ENCODE measurements around the gene ACO2. TPM values are rescaled to one million over a fixed set of nuclear protein-coding genes. Genes with fewer than 3 reads are reported as not detected.
"Not testable (repeated sequence)": the region's sequence is repeated elsewhere in the genome, so short reads cannot be mapped to it uniquely, and the experiment has no call there.

The ACO2 gene
- total and polyA plus RNA-seq, 4 donors = 39.5 to 60.7 (median 51.7) TPM

- peak overlapping the region in 1 of 2 donors; percentile 58 for H3K27ac ChIP-seq (ENCODE audit: low read depth in 1 of 2, low read length in 2 of 2)
- H3K9me3 ChIP-seq (ENCODE audit: control insufficient read depth, low read length) = no peaks in the 10 kb centered on the region
- peak; percentile 82 to 83 for DNase-seq
- intact Hi-C loops (cut with DNase I) = no loop called here
- no peaks in the 10 kb centered on the region for H3K4me1 ChIP-seq (ENCODE audit: control insufficient read depth in 1 of 2, insufficient read depth in 2 of 2, low read length in 2 of 2)
- H3K4me3 ChIP-seq (ENCODE audit: low read length in 2 of 2) = no peak overlapping the region
- peak; percentile 65 for ATAC-seq (ENCODE audit: low FRiP score)
- no peaks in the 10 kb centered on the region for H3K27me3 ChIP-seq (ENCODE audit: control insufficient read depth in 1 of 2, insufficient read depth in 2 of 2, low read length in 1 of 2)
- H3K36me3 ChIP-seq (ENCODE audit: control insufficient read depth in 1 of 2, insufficient read depth in 2 of 2, low read length in 1 of 2) = no peaks in the 10 kb centered on the region
- 38 to 44% methylated on average over 8 of the region's 8 CpGs for WGBS, 2 donors
These were observed 96.6 kb downstream of the ACO2 start for GRCh38 chr22:41565403-41566054.

- H3K4me1 ChIP-seq (ENCODE audit: control insufficient read depth in 1 of 2, insufficient read depth in 2 of 2, low read length in 2 of 2) = no peaks in the 10 kb centered on the region
- H3K27ac ChIP-seq (ENCODE audit: low read depth in 1 of 2, low read length in 2 of 2) = peak overlapping the region; percentile 42 to 44
- no peaks in the 10 kb centered on the region for H3K9me3 ChIP-seq (ENCODE audit: control insufficient read depth, low read length)
- H3K36me3 ChIP-seq (ENCODE audit: control insufficient read depth in 1 of 2, insufficient read depth in 2 of 2, low read length in 1 of 2) = no peaks in the 10 kb centered on the region
- no peak overlapping the region for H3K4me3 ChIP-seq (ENCODE audit: low read length in 2 of 2)
- 31 to 38% methylated on average over 3 of the region's 3 CpGs for WGBS, 2 donors
- ATAC-seq (ENCODE audit: low FRiP score) (no peak), DNase-seq (no peak)
- no peaks in the 10 kb centered on the region for H3K27me3 ChIP-seq (ENCODE audit: control insufficient read depth in 1 of 2, insufficient read depth in 2 of 2, low read length in 1 of 2)
- intact Hi-C loops (cut with DNase I) = no loop called here
These were observed 98.5 kb downstream of the ACO2 start for GRCh38 chr22:41567512-41567768.

DNA sequence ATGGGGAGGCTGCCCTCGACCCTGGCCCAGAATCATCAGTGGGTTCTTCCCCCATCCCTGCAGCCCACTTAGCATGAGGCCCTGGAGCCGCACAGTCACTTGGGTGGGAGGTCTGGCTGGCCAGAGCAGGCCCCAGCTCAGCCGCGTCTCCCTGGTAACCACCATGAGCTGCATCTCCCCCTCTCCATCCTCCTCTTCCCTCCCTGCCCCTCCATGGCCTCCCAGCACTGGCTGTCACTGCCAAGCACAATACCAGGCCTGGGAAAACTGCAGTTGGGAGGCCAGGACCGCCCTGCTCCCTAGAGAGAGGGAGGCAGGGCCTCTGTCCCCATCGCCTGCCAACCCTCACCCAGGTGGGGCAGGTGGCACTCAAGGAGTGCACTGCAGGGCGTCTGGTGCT, 99.9 kb downstream of the ACO2 start:
- Histone ChIP-seq H3K4me3 (ENCODE audit: low read length in 2 of 2) (no peak overlapping the region), H3K36me3 (ENCODE audit: control insufficient read depth in 1 of 2, insufficient read depth in 2 of 2, low read length in 1 of 2) (no peaks in the 10 kb centered on the region), H3K27me3 (ENCODE audit: control insufficient read depth in 1 of 2, insufficient read depth in 2 of 2, low read length in 1 of 2) (no peaks in the 10 kb centered on the region), H3K9me3 (ENCODE audit: control insufficient read depth, low read length) (no peaks in the 10 kb centered on the region), H3K4me1 (ENCODE audit: control insufficient read depth in 1 of 2, insufficient read depth in 2 of 2, low read length in 2 of 2) (no peaks in the 10 kb centered on the region), H3K27ac (ENCODE audit: low read depth in 1 of 2, low read length in 2 of 2) (peak overlapping the region in 1 of 2 donors; percentile 66)
- peak; percentile 71 to 82 for DNase-seq
- intact Hi-C loops (cut with DNase I) = no loop called here
- WGBS, 2 donors = 4 to 6% methylated on average over 7 of the region's 7 CpGs
- ATAC-seq (ENCODE audit: low FRiP score) = peak; percentile 77

DNA sequence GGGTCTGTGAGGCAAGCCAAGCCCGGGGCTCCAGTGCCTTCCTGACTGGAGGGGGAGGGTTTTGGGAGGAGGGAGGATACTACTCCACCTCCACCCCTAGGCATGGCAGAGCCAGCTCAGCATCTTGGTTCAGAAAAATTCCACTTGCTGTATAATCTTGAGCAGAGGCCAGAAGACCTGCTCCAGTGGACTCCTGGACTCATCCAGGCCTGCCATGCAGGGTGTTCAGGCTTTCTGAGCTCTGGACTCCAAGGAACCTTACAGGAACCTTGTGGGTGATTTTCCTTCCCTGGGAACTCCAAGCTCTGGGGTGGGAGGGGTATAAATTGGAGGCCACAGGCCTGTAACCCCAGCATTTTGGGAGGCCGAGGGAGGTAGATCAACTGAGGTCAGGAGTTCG, 101.3 kb downstream of the ACO2 start:
- no peak overlapping the region for H3K4me3 ChIP-seq (ENCODE audit: low read length in 2 of 2)
- H3K27ac ChIP-seq (ENCODE audit: low read depth in 1 of 2, low read length in 2 of 2) = peak overlapping the region in 1 of 2 donors; percentile 2
- ATAC-seq (ENCODE audit: low FRiP score) (no peak), DNase-seq (no peak)
- H3K36me3 ChIP-seq (ENCODE audit: control insufficient read depth in 1 of 2, insufficient read depth in 2 of 2, low read length in 1 of 2) = no peaks in the 10 kb centered on the region
- H3K9me3 ChIP-seq (ENCODE audit: control insufficient read depth, low read length) = no peaks in the 10 kb centered on the region
- no peaks in the 10 kb centered on the region for H3K27me3 ChIP-seq (ENCODE audit: control insufficient read depth in 1 of 2, insufficient read depth in 2 of 2, low read length in 1 of 2)
- 44 to 62% methylated on average over 3 of the region's 3 CpGs for WGBS, 2 donors
- intact Hi-C loops (cut with DNase I) = no loop called here
- no peaks in the 10 kb centered on the region for H3K4me1 ChIP-seq (ENCODE audit: control insufficient read depth in 1 of 2, insufficient read depth in 2 of 2, low read length in 2 of 2)

- H3K27me3 ChIP-seq (ENCODE audit: control insufficient read depth in 1 of 2, insufficient read depth in 2 of 2, low read length in 1 of 2) = no peaks in the 10 kb centered on the region
- H3K27ac ChIP-seq (ENCODE audit: low read depth in 1 of 2, low read length in 2 of 2) = no peak overlapping the region
- no peaks in the 10 kb centered on the region for H3K4me1 ChIP-seq (ENCODE audit: control insufficient read depth in 1 of 2, insufficient read depth in 2 of 2, low read length in 2 of 2)
- H3K36me3 ChIP-seq (ENCODE audit: control insufficient read depth in 1 of 2, insufficient read depth in 2 of 2, low read length in 1 of 2) = no peaks in the 10 kb centered on the region
- no peaks in the 10 kb centered on the region for H3K9me3 ChIP-seq (ENCODE audit: control insufficient read depth, low read length)
- no peak overlapping the region for H3K4me3 ChIP-seq (ENCODE audit: low read length in 2 of 2)
- DNase-seq = no peak
- WGBS, 2 donors = 91 to 96% methylated on average over 9 to 14 of the region's 14 CpGs
- ATAC-seq (ENCODE audit: low FRiP score) = no peak
- intact Hi-C loops (cut with DNase I) = no loop called here
These were observed 102.9 kb downstream of the ACO2 start for GRCh38 chr22:41571786-41572185.

DNA sequence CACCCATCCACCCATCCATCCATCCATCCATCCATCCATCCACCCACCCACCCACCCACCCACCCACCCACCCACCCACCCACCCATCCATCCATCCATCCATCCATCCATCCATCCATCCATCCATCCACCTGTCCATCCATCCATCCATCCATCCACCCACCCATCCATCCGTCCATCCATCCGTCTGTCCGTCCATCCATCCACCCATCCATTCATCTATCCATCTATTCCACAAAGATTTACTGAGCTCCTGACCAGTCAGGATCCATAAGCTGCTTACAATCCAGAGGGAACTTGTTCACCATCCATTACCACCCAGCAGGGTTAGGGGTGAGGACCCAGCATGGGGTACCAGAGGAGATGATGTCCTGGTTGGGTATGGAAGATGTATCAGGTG, 103.4 kb downstream of the ACO2 start:
- H3K4me1 ChIP-seq (ENCODE audit: control insufficient read depth in 1 of 2, insufficient read depth in 2 of 2, low read length in 2 of 2); intact Hi-C loops (cut with DNase I); H3K4me3 ChIP-seq (ENCODE audit: low read length in 2 of 2); H3K27ac ChIP-seq (ENCODE audit: low read depth in 1 of 2, low read length in 2 of 2); DNase-seq; H3K27me3 ChIP-seq (ENCODE audit: control insufficient read depth in 1 of 2, insufficient read depth in 2 of 2, low read length in 1 of 2); H3K9me3 ChIP-seq (ENCODE audit: control insufficient read depth, low read length); ATAC-seq (ENCODE audit: low FRiP score); H3K36me3 ChIP-seq (ENCODE audit: control insufficient read depth in 1 of 2, insufficient read depth in 2 of 2, low read length in 1 of 2): not testable (repeated sequence)
- WGBS, 2 donors = 94 to 97% methylated on average over 3 of the region's 3 CpGs

DNA sequence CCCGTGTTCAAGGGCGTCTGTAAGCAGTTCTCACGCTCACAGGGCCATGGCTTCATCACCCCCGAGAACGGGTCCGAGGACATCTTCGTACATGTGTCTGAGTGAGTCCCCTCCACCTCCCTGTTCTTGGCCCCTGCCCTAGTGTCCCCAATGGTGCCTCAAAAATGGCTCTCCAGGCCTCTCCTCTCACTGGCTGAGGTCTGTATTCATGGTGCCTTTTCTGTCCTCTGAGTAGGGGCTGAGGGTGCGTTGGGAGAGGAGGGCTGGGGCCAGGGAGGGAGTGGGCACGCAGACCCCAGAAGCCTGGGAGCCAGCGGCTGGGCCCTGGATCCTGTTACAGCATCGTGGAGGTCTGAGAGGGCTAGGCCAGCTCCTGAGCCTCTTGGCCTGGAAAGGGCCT, 104.8 kb downstream of the ACO2 start:
- ATAC-seq (ENCODE audit: low FRiP score) (no peak), DNase-seq (no peak)
- no peak overlapping the region for H3K27ac ChIP-seq (ENCODE audit: low read depth in 1 of 2, low read length in 2 of 2)
- no peaks in the 10 kb centered on the region for H3K36me3 ChIP-seq (ENCODE audit: control insufficient read depth in 1 of 2, insufficient read depth in 2 of 2, low read length in 1 of 2)
- WGBS, 2 donors = 81 to 87% methylated on average over 11 of the region's 11 CpGs
- H3K9me3 ChIP-seq (ENCODE audit: control insufficient read depth, low read length) = no peaks in the 10 kb centered on the region
- no peaks in the 10 kb centered on the region for H3K27me3 ChIP-seq (ENCODE audit: control insufficient read depth in 1 of 2, insufficient read depth in 2 of 2, low read length in 1 of 2)
- no peaks in the 10 kb centered on the region for H3K4me1 ChIP-seq (ENCODE audit: control insufficient read depth in 1 of 2, insufficient read depth in 2 of 2, low read length in 2 of 2)
- intact Hi-C loops (cut with DNase I) = no loop called here
- no peak overlapping the region for H3K4me3 ChIP-seq (ENCODE audit: low read length in 2 of 2)

DNA sequence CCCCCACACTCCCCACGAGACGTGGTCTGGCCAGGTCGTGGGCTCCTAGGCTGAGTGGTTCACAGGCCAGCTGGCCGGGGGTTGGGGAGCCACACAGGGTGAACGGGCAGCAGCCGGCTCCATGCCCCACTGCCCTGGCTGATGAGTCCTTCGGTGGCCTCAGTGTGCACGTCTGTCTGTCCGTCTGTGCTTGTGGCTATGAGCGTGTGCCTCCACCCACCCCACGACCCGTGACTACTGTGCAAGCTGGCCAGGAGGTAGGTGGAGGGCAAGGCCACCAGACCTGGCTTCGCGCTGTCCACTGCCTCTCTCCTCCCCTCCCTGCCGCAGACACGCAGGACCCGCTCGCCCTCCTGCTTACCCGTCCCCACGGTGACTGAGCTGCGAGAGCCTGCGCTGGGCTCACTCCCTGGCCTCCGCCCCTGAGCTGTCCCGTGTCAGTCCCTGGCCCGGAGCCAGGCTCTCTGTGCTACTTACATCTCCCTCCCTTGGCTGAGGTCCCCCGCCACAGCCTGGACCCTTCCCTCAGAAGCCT, 106.0 kb downstream of the ACO2 start:
- no peaks in the 10 kb centered on the region for H3K27me3 ChIP-seq (ENCODE audit: control insufficient read depth in 1 of 2, insufficient read depth in 2 of 2, low read length in 1 of 2)
- no peaks in the 10 kb centered on the region for H3K4me1 ChIP-seq (ENCODE audit: control insufficient read depth in 1 of 2, insufficient read depth in 2 of 2, low read length in 2 of 2)
- intact Hi-C loops (cut with DNase I) = no loop called here

GRCh38 chr22:41575533-41575932, 106.6 kb downstream of the ACO2 start:
- WGBS, 2 donors = 81 to 82% methylated on average over 15 of the region's 15 CpGs
- H3K36me3 ChIP-seq (ENCODE audit: control insufficient read depth in 1 of 2, insufficient read depth in 2 of 2, low read length in 1 of 2) = no peaks in the 10 kb centered on the region
- H3K4me1 ChIP-seq (ENCODE audit: control insufficient read depth in 1 of 2, insufficient read depth in 2 of 2, low read length in 2 of 2) = no peaks in the 10 kb centered on the region
- no peak for DNase-seq
- intact Hi-C loops (cut with DNase I) = no loop called here
- no peaks in the 10 kb centered on the region for H3K9me3 ChIP-seq (ENCODE audit: control insufficient read depth, low read length)
- no peak for ATAC-seq (ENCODE audit: low FRiP score)
- peak overlapping the region in 1 of 2 donors; percentile 4 for H3K27ac ChIP-seq (ENCODE audit: low read depth in 1 of 2, low read length in 2 of 2)
- H3K27me3 ChIP-seq (ENCODE audit: control insufficient read depth in 1 of 2, insufficient read depth in 2 of 2, low read length in 1 of 2) = no peaks in the 10 kb centered on the region
- H3K4me3 ChIP-seq (ENCODE audit: low read length in 2 of 2) = no peak overlapping the region

More for the DNA sequence above, 106.0 kb downstream of the ACO2 start:
- DNase-seq = peak; percentile 81 to 90
- no peaks in the 10 kb centered on the region for H3K36me3 ChIP-seq (ENCODE audit: control insufficient read depth in 1 of 2, insufficient read depth in 2 of 2, low read length in 1 of 2)
- ATAC-seq (ENCODE audit: low FRiP score) = peak; percentile 62
- WGBS, 2 donors = 44 to 46% methylated on average over 23 to 26 of the region's 26 CpGs
- H3K27ac ChIP-seq (ENCODE audit: low read depth in 1 of 2, low read length in 2 of 2) = peak overlapping the region in 1 of 2 donors; percentile 4
- no peak overlapping the region for H3K4me3 ChIP-seq (ENCODE audit: low read length in 2 of 2)
- no peaks in the 10 kb centered on the region for H3K9me3 ChIP-seq (ENCODE audit: control insufficient read depth, low read length)
